SIG-M5 (cell line): Measurements from ENCODE around the gene S100A5.
"Not testable (repeated sequence)": the region's sequence is repeated elsewhere in the genome, so short reads cannot be mapped to it uniquely, and the experiment has no call there.

ENCODE experiments used
- DNase-seq: peaks from one replicate; lab custom pipeline; 2025; lab: John Stamatoyannopoulos, UW

S100A5 gene

GRCh38 chr1:153540394-153541361, at the start of gene S100A5:
TSS of gene S100A5 (minus strand) at chr1:153540934. CDS start at chr1:153540191, 743 bp downstream.
- DNase-seq, result no peak

GRCh38 chr1:153588482-153588881, 47.7 kb upstream of the S100A5 start:
- DNase-seq, result no peak

GRCh38 chr1:153588033-153588432, 47.3 kb upstream of the S100A5 start:
- DNase-seq, result not testable (repeated sequence)

- no peak for DNase-seq
Measured at GRCh38 chr1:153587314-153587713, 46.6 kb upstream of the S100A5 start.

GRCh38 chr1:153586347-153586746, 45.6 kb upstream of the S100A5 start:
- DNase-seq, result no peak

- no peak for DNase-seq
Measured at GRCh38 chr1:153585006-153585405, 44.3 kb upstream of the S100A5 start.

GRCh38 chr1:153583976-153584375, 43.2 kb upstream of the S100A5 start:
- no peak for DNase-seq

GRCh38 chr1:153583514-153583913, 42.8 kb upstream of the S100A5 start:
- not testable (repeated sequence) for DNase-seq

GRCh38 chr1:153582836-153583235, 42.1 kb upstream of the S100A5 start:
- not testable (repeated sequence) for DNase-seq

GRCh38 chr1:153578936-153579335, 38.2 kb upstream of the S100A5 start:
- no peak for DNase-seq

- DNase-seq, result no peak
Measured at GRCh38 chr1:153578490-153578889, 37.8 kb upstream of the S100A5 start.

- DNase-seq, result no peak
Measured at GRCh38 chr1:153577624-153578051, 36.9 kb upstream of the S100A5 start.

GRCh38 chr1:153577138-153577537, 36.4 kb upstream of the S100A5 start:
- DNase-seq, result no peak

- not testable (repeated sequence) for DNase-seq
Measured at GRCh38 chr1:153575497-153575896, 34.8 kb upstream of the S100A5 start.

GRCh38 chr1:153575081-153575491, 34.4 kb upstream of the S100A5 start:
- not testable (repeated sequence) for DNase-seq

- DNase-seq, result no peak
Measured at GRCh38 chr1:153573351-153573750, 32.6 kb upstream of the S100A5 start.

- no peak for DNase-seq
Measured at GRCh38 chr1:153572569-153573015, 31.9 kb upstream of the S100A5 start.

- no peak for DNase-seq
Measured at GRCh38 chr1:153571706-153572105, 31.0 kb upstream of the S100A5 start.

GRCh38 chr1:153570874-153571273, 30.1 kb upstream of the S100A5 start:
- DNase-seq, result no peak

GRCh38 chr1:153569465-153569864, 28.7 kb upstream of the S100A5 start:
- no peak for DNase-seq

GRCh38 chr1:153568367-153569099, 27.8 kb upstream of the S100A5 start:
- DNase-seq, result no peak

- DNase-seq, result no peak
Measured at GRCh38 chr1:153567621-153568366, 27.1 kb upstream of the S100A5 start.
